Activated B cell treated with CpG ODN at 0.5 μM for 24 hours (primary cell): Measurements from ENCODE around the gene REC114. TPM values are rescaled to one million over a fixed set of nuclear protein-coding genes. Genes with fewer than 3 reads are reported as not detected.

Experiments
- ATAC-seq: fragments of 200-7000 bp; cut with Tn5 transposase; one replicate; pipeline ENCODE4 v1.10.0; 2021; ENCODE audit warnings: low read depth, mild to moderate bottlenecking, moderate library complexity
- CTCF ChIA-PET: fragments of 350-600 bp; sonication (Branson Sonifier 250); formaldehyde crosslinking; loops from one replicate; lab custom pipeline; 2021; ENCODE audit warnings: antibody characterized with exemption; lab: Charles Lee
- POLR2A ChIA-PET: fragments of 350-600 bp; sonication (Branson Sonifier 250); formaldehyde crosslinking; loops from one replicate; lab custom pipeline; 2021; ENCODE audit warnings: antibody characterized with exemption; lab: Charles Lee
- DNase-seq: peaks from one replicate; pipeline ENCODE4 v3.0.0; 2022
- H3K27ac Mint-ChIP-seq: one replicate; pipeline ENCODE4 v1.8.0; 2020; ENCODE audit warnings: mixed read lengths
- H3K27me3 Mint-ChIP-seq: one replicate; pipeline ENCODE4 v1.8.0; 2021; ENCODE audit warnings: mixed read lengths
- H3K36me3 Mint-ChIP-seq: one replicate; pipeline ENCODE4 v1.8.0; 2021; ENCODE audit warnings: low read depth, mixed read lengths
- H3K4me1 Mint-ChIP-seq: one replicate; pipeline ENCODE4 v1.8.0; 2021; ENCODE audit warnings: mixed read lengths
- H3K4me3 Mint-ChIP-seq: one replicate; pipeline ENCODE4 v1.8.0; 2020; ENCODE audit warnings: mild to moderate bottlenecking, mixed read lengths
- H3K9me3 Mint-ChIP-seq: one replicate; pipeline ENCODE4 v1.8.0; 2020; ENCODE audit warnings: mixed read lengths
- CTCF ChIP-seq: fragments of 200-600 bp; IDR thresholded peaks from one replicate; pipeline ENCODE4 v1.8.0; 2022; ENCODE audit warnings: antibody characterized with exemption, mild to moderate bottlenecking
- intact Hi-C: fragments of 100-400 bp; cut with micrococcal nuclease; formaldehyde crosslinking; loops from one replicate; pipeline ENCODE4 v1.15.1; 2024
- total RNA-seq: library from RNA; stranded (reverse); gene quantifications from 2 replicates; pipeline ENCODE4 v1.2.3, GENCODE V29; 2022

The REC114 gene
- total RNA-seq, 1 donor from 2014 or later, result not detected

DNA sequence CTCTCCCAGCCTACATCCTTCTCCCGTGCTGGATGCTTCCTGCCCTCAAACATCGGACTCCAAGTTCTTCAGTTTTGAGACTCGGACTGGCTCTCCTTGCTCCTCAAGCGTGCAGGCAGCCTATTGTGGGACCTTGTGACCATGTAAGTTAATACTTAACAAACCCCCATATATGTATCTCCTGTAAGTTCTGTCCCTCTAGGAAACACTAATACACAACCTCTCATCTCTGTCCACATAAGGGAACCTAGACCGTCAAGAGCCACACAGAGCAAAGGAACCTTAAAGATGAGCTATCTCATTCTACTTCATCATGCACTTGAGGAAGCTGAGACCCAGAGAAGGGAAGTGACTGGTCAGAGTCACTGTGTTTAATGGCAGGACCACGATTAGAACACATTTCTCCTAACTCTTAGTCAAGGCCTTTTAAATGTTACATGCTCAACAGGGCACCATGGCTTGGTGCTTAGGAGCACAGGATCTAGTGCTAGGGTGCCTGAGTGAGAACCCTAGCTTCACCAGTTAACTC is 140.0 kb downstream of the REC114 start:
- ChIA-PET CTCF (interaction anchor here (0.9 kb wide), 1 partner anchor 54 kb away, joined by 3 read pairs; no protein-coding TSS in a partner anchor), POLR2A (no interaction called here)

GRCh38 chr15:73583544-73583943 is 140.6 kb downstream of the REC114 start:
- ChIA-PET POLR2A (no interaction called here), CTCF (interaction anchor here (0.9 kb wide), 1 partner anchor 53 kb away, joined by 3 read pairs; no protein-coding TSS in a partner anchor)
- DNase-seq (no peak), ATAC-seq (no peak)
- H3K27me3 Mint-ChIP-seq, result no peaks in the 10 kb centered on the region
- no peaks in the 10 kb centered on the region for H3K4me1 Mint-ChIP-seq
- no peaks in the 10 kb centered on the region for H3K9me3 Mint-ChIP-seq
- intact Hi-C loops, result no loop called here
- peaks cover 80% of the 10 kb centered on the region for H3K36me3 Mint-ChIP-seq
- TF ChIP-seq CTCF, result no peak
- H3K4me3 Mint-ChIP-seq, result no peak overlapping the region
- no peak overlapping the region for H3K27ac Mint-ChIP-seq

More for the DNA sequence above, 140.0 kb downstream of the REC114 start:
- TF ChIP-seq CTCF, result no peak
- H3K4me3 Mint-ChIP-seq, result no peak overlapping the region
- no peaks in the 10 kb centered on the region for H3K4me1 Mint-ChIP-seq
- no peaks in the 10 kb centered on the region for H3K27me3 Mint-ChIP-seq
- intact Hi-C loops, result no loop called here
- ATAC-seq (no peak), DNase-seq (no peak)
- no peaks in the 10 kb centered on the region for H3K9me3 Mint-ChIP-seq
- H3K36me3 Mint-ChIP-seq, result peaks cover 82% of the 10 kb centered on the region
- H3K27ac Mint-ChIP-seq, result no peak overlapping the region

DNA sequence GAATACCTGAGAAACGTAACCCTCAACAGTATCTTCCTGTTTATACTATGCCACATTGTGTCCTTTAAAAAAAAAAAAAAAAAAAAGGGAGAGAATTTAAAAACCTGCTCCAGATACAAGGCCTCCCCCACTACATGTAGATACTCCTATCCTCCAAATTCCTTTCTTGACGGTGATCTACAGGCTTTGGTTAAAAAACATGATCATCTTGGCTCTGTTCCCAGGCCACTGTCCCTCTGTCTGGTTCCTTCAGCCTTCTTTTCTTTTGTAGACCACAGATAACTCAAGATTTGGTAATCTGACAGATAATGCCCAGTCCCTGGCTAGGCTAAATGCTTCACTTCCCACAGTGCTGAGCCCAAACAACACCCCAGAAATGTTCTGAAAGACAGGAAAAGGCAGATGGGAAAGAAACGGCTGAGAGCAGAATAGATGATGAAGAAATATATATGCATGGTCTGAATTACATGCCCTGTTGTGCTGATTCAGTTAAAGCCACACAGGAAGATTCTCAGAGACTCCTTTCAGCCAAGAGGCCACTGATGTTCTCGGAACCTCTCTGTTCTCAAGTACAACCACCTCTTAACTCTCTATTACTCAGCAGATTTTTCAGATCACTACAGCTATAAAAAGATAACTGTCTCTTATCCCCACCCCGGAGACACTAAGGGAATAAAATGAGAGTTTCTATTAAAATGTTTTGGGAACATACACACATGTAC is 141.9 kb downstream of the REC114 start:
- TF ChIP-seq CTCF, result no peak
- POLR2A ChIA-PET, result no interaction called here
- CTCF ChIA-PET, result no interaction called here
- H3K27ac Mint-ChIP-seq, result no peak overlapping the region
- H3K4me1 Mint-ChIP-seq, result no peaks in the 10 kb centered on the region
- DNase-seq (no peak), ATAC-seq (no peak)
- no peaks in the 10 kb centered on the region for H3K9me3 Mint-ChIP-seq
- no peaks in the 10 kb centered on the region for H3K27me3 Mint-ChIP-seq
- H3K36me3 Mint-ChIP-seq, result peaks cover 84% of the 10 kb centered on the region
- intact Hi-C loops, result no loop called here
- no peak overlapping the region for H3K4me3 Mint-ChIP-seq

DNA sequence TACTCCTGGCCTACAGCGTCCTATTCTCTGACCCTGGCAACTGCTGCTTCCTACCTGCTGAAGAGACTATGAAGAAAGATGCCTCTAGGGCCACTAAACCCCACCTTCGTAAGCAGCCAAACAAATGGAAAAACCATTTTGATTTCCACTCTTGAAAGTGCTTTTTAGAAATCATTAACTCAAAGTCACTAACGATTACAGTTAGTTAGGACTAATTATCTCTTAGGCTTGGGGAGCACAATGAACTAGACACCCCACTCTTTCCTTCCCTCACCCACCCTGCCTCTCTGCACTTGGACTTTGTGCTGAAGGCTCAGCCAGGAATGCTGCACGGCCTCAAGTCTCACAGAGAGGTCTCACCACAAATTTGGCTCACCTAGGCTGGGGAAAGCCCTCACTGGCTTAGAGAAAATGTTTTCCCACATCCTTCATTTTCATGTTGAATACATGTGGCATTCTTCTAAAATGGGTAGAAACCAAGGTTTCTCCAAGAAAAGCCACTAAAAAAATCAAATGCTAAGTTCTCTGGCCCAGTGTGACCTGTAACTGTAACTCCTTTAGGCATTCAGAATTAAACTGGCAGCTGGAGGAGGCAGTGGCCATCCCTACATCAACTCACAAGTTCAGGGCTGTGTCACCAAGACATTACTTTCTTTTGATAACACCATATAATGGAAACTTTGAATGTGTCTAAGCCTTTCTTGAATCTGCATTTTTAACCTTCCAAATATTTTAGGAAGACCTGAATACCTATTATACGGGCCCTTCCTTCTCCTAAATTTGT is 143.1 kb downstream of the REC114 start:
- ChIA-PET CTCF (no interaction called here), POLR2A (no interaction called here)
- ATAC-seq, result no peak
- Mint-ChIP-seq H3K36me3 (peaks cover 82% of the 10 kb centered on the region), H3K27ac (no peak overlapping the region), H3K4me3 (no peak overlapping the region), H3K4me1 (no peaks in the 10 kb centered on the region), H3K9me3 (no peaks in the 10 kb centered on the region), H3K27me3 (no peaks in the 10 kb centered on the region)
- TF ChIP-seq CTCF, result no peak
- intact Hi-C loops, result no loop called here
- no peak for DNase-seq

- no peak overlapping the region for H3K27ac Mint-ChIP-seq
- peaks cover 61% of the 10 kb centered on the region for H3K36me3 Mint-ChIP-seq
- H3K4me3 Mint-ChIP-seq, result no peak overlapping the region
- intact Hi-C loops, result no loop called here
- ChIA-PET CTCF (interaction anchor here (1.6 kb wide), 1 partner anchor 44 kb away, joined by 3 read pairs; the partner anchor contains the start of gene NPTN), POLR2A (no interaction called here)
- no peaks in the 10 kb centered on the region for H3K4me1 Mint-ChIP-seq
- H3K27me3 Mint-ChIP-seq, result no peaks in the 10 kb centered on the region
- H3K9me3 Mint-ChIP-seq, result no peaks in the 10 kb centered on the region
- no peak for ATAC-seq
- no peak for TF ChIP-seq CTCF
- no peak for DNase-seq
These were observed 146.8 kb downstream of the REC114 start for GRCh38 chr15:73589766-73590165.
